MCF 10A (cell line): ENCODE results near the gene ASTN2. TPM values are rescaled to one million over a fixed set of nuclear protein-coding genes. Genes with fewer than 3 reads are reported as not detected.

Experiments
- BruUV-seq: library from RNA; stranded (reverse); fragments of 400-500 nt; replicated peaks from 2 replicates; lab custom pipeline; 2021; lab: Mats Ljungman, UMichigan
- CTCF ChIA-PET: fragments of 300-600 bp; sonication (Branson Sonifier 250); formaldehyde crosslinking; extraction: SDS; loops from one replicate; lab custom pipeline; 2021; ENCODE audit warnings: antibody characterized with exemption, inconsistent platforms; lab: Yijun Ruan, JAX
- POLR2A ChIA-PET: fragments of 300-600, 350-650 bp; sonication (Branson Sonifier 250); formaldehyde crosslinking; extraction: SDS; loops from one replicate; lab custom pipeline; 2020; ENCODE audit warnings: antibody characterized with exemption, inconsistent platforms; lab: Yijun Ruan, JAX
- DNase-seq: peaks from one replicate; pipeline ENCODE4 v3.0.0-alpha.2; 2018; ENCODE audit not compliant: unreplicated experiment
- H3K27ac Mint-ChIP-seq: one replicate; pipeline ENCODE4 v1.8.0; 2022; ENCODE audit warnings: mild to moderate bottlenecking, low read depth, mixed read lengths; ENCODE audit not compliant: unreplicated experiment
- H3K27me3 Mint-ChIP-seq: one replicate; pipeline ENCODE4 v1.8.0; 2022; ENCODE audit warnings: mixed read lengths; ENCODE audit not compliant: insufficient read depth, unreplicated experiment
- H3K36me3 Mint-ChIP-seq: one replicate; pipeline ENCODE4 v1.8.0; 2022; ENCODE audit warnings: mild to moderate bottlenecking, moderate library complexity, mixed read lengths; ENCODE audit not compliant: insufficient read depth, unreplicated experiment
- H3K4me1 Mint-ChIP-seq: one replicate; pipeline ENCODE4 v1.8.0; 2022; ENCODE audit warnings: mixed read lengths; ENCODE audit not compliant: insufficient read depth, unreplicated experiment
- H3K4me3 Mint-ChIP-seq: one replicate; pipeline ENCODE4 v1.8.0; 2022; ENCODE audit warnings: mild to moderate bottlenecking, moderate library complexity, mixed read lengths; ENCODE audit not compliant: unreplicated experiment
- H3K9me3 Mint-ChIP-seq: one replicate; pipeline ENCODE4 v1.8.0; 2022; ENCODE audit warnings: mixed read lengths; ENCODE audit not compliant: unreplicated experiment
- CTCF ChIP-seq: fragments of 200-600 bp; IDR thresholded peaks from one replicate; pipeline ENCODE4 v1.8.0; 2022; ENCODE audit warnings: antibody characterized with exemption, mild to moderate bottlenecking; ENCODE audit not compliant: unreplicated experiment
- intact Hi-C: fragments of 100-400 bp; cut with micrococcal nuclease; formaldehyde crosslinking; loops from 2 replicates; pipeline ENCODE4 v1.14.1; 2022
- total RNA-seq: library from RNA; stranded (reverse); gene quantifications from 2 replicates; pipeline ENCODE4 v1.2.3, GENCODE V29; 2022

Gene ASTN2
- total RNA-seq, 1 experiment from 2014 or later = 1.8 TPM

- no peak for DNase-seq
- BruUV-seq = no TSS peak
- Mint-ChIP-seq H3K4me1 (no peaks in the 10 kb centered on the region), H3K27ac (no peak overlapping the region), H3K4me3 (no peak overlapping the region), H3K9me3 (peaks cover 8% of the 10 kb centered on the region), H3K27me3 (no peaks in the 10 kb centered on the region), H3K36me3 (no peaks in the 10 kb centered on the region)
- intact Hi-C loops = no loop called here
- ChIA-PET POLR2A (no interaction called here), CTCF (interaction anchor here (0.8 to 0.9 kb wide), 2 partner anchors 9 to 1015 kb away, joined by 3 read pairs; no protein-coding TSS in a partner anchor)
- TF ChIP-seq CTCF = no peak
Observed at GRCh38 chr9:116608064-116608463, 806.8 kb downstream of the ASTN2 start.

- no peak overlapping the region for H3K4me3 Mint-ChIP-seq
- DNase-seq = no peak
- CTCF ChIA-PET = interaction anchor here (1.5 to 1.8 kb wide), 2 partner anchors 41 to 1013 kb away, joined by 6 to 7 read pairs; no protein-coding TSS in a partner anchor
- no peaks in the 10 kb centered on the region for H3K27me3 Mint-ChIP-seq
- H3K9me3 Mint-ChIP-seq = no peaks in the 10 kb centered on the region
- no TSS peak for BruUV-seq
- TF ChIP-seq CTCF = no peak
- POLR2A ChIA-PET = interaction anchor here (0.8 to 0.9 kb wide), 2 partner anchors 9 to 21 kb away, joined by 3 read pairs; no protein-coding TSS in a partner anchor
- H3K36me3 Mint-ChIP-seq = no peaks in the 10 kb centered on the region
- intact Hi-C loops = no loop called here
- H3K27ac Mint-ChIP-seq = no peak overlapping the region
- no peaks in the 10 kb centered on the region for H3K4me1 Mint-ChIP-seq
Observed at GRCh38 chr9:116605904-116606341, 808.9 kb downstream of the ASTN2 start.

- H3K9me3 Mint-ChIP-seq = no peaks in the 10 kb centered on the region
- no peaks in the 10 kb centered on the region for H3K4me1 Mint-ChIP-seq
- intact Hi-C loops = no loop called here
- H3K27ac Mint-ChIP-seq = no peak overlapping the region
- ChIA-PET POLR2A (interaction anchor here (0.6 to 0.9 kb wide), 3 partner anchors 8 to 22 kb away, joined by 3 read pairs; no protein-coding TSS in a partner anchor), CTCF (interaction anchor here (1.3 to 1.8 kb wide), 2 partner anchors 1013 to 1015 kb away, joined by 4 to 6 read pairs; no protein-coding TSS in a partner anchor)
- no peak overlapping the region for H3K4me3 Mint-ChIP-seq
- no peak for TF ChIP-seq CTCF
- no peaks in the 10 kb centered on the region for H3K36me3 Mint-ChIP-seq
- no peak for DNase-seq
- H3K27me3 Mint-ChIP-seq = no peaks in the 10 kb centered on the region
- no TSS peak for BruUV-seq
Observed at GRCh38 chr9:116605060-116605459, 809.8 kb downstream of the ASTN2 start.

- no peak overlapping the region for H3K4me3 Mint-ChIP-seq
- no peak for TF ChIP-seq CTCF
- no peak overlapping the region for H3K27ac Mint-ChIP-seq
- H3K27me3 Mint-ChIP-seq = no peaks in the 10 kb centered on the region
- H3K36me3 Mint-ChIP-seq = no peaks in the 10 kb centered on the region
- DNase-seq = no peak
- H3K4me1 Mint-ChIP-seq = no peaks in the 10 kb centered on the region
- ChIA-PET CTCF (interaction anchor here (1.3 kb wide), 1 partner anchor 1014 kb away, joined by 4 read pairs; no protein-coding TSS in a partner anchor), POLR2A (no interaction called here)
- intact Hi-C loops = no loop called here
- H3K9me3 Mint-ChIP-seq = no peaks in the 10 kb centered on the region
- BruUV-seq = no TSS peak
Observed at GRCh38 chr9:116604251-116604650, 810.6 kb downstream of the ASTN2 start.
